Ovary (tissue), 9 donors: ENCODE results near the gene PRKCQ. TPM values are rescaled to one million over a fixed set of nuclear protein-coding genes. Genes with fewer than 3 reads are reported as not detected.

Source experiments
- DNase-seq, 5 donors: peaks; one replicate each; pipeline ENCODE4 v3.0.0-alpha.2; 2019 to 2020
- H3K27ac ChIP-seq, 2 donors: fragments of 200-600 bp; one replicate each; pipeline versions ENCODE4 v1.5.1 to v1.8.0; 2019 to 2022
- H3K27me3 ChIP-seq: fragments of 200-600 bp; one replicate; pipeline ENCODE4 v1.8.0; 2022
- H3K36me3 ChIP-seq: fragments of 200-600 bp; sonication (generic); one replicate; pipeline ENCODE4 v1.5.1; 2019
- H3K4me1 ChIP-seq: one replicate; pipeline ENCODE4 v1.8.1; 2013; ENCODE audit warnings: mild to moderate bottlenecking, moderate library complexity; ENCODE audit not compliant: insufficient read depth
- H3K4me3 ChIP-seq: fragments of 200-600 bp; sonication (generic); one replicate; pipeline ENCODE4 v1.5.1; 2017
- H3K9me3 ChIP-seq, 2 donors: fragments of 200-600 bp in 1 of 2; sonication (generic) in 1 of 2; one replicate each; pipeline versions ENCODE4 v1.5.1 to v1.8.1; 2013 to 2019; ENCODE audit warnings: mild to moderate bottlenecking in 1 of 2, moderate library complexity in 1 of 2
- EP300 ChIP-seq: sonication (generic); formaldehyde crosslinking; IDR thresholded peaks from one replicate; pipeline ENCODE4 v1.6.1; 2017; ENCODE audit warnings: antibody characterized with exemption
- POLR2A ChIP-seq: fragments of 450-650 bp; IDR thresholded peaks from one replicate; pipeline ENCODE4 v1.6.1; 2017; ENCODE audit warnings: antibody characterized with exemption, mild to moderate bottlenecking, moderate library complexity
- WGBS, 3 donors: extraction: QIAGEN DNeasy Blood & Tissue Kit in 1 of 3; methylation state at CpG; one replicate each; pipeline versions ENCODE4 v1.1.5 to v1.1.7; 2013 to 2017; 5-methylcytosine and 5-hydroxymethylcytosine counted together
- intact Hi-C, 4 donors: fragments of 100-400 bp; cut with DNase I; formaldehyde crosslinking; loops; one replicate each; pipeline versions ENCODE4 v1.11.0 to v1.15.1; 2022 to 2023
- polyA plus RNA-seq, 2 donors: library from polyadenylated mRNA; stranded (reverse); fragments of 200-250 nt in 1 of 2; fragments of 350-450 nt in 1 of 2; fragmentation: Illumina TruSeq in 1 of 2; extraction: RNeasy Lipid Tissue Mini Kit (QIAGEN cat#74804) in 1 of 2; gene quantifications; one replicate each; pipeline ENCODE4 v1.2.3, GENCODE V29; 2013 to 2014
- total RNA-seq, 7 donors: library from RNA; depleted of rRNA in 2 of 7; stranded (reverse); fragments of >200 nt in 2 of 7; fragmentation: NEBNext Ultra II Directional in 3 of 7; extraction: Animal tissue kit (Norgen Biotek cat#: 25700) in 3 of 7; gene quantifications; one replicate each; pipeline versions ENCODE4 v1.1.0 to v1.2.4, GENCODE V29; 2016 to 2023
- TF ChIP-seq, protein P1 (sequence below), 3 donors: fragments of 450-650 bp in 2 of 3; fragments of 200-600 bp in 1 of 3; IDR thresholded peaks; one replicate each; pipeline versions ENCODE4 v1.5.1 to v1.8.0; 2016 to 2022; ENCODE audit warnings: antibody characterized with exemption in 3 of 3, mild to moderate bottlenecking in 1 of 3
- donor health status: DM: no; HTN: no; CAD: no; lungs with moderate emphysema.
- donor health status: DM: no; HTN: no; CAD: no.
- donor health status: Bipolar disorder and iron deficiency.
- donor health status: DM: yes; HTN: yes; CAD: no.
- donor health status: DM: no; HTN: no; CAD: no.
- donor health status: DM: yes; HTN: yes; CAD: no.

Gene PRKCQ
- total and polyA plus RNA-seq, 9 donors, result 0.71 to 3.6 (median 1.1) TPM

DNA sequence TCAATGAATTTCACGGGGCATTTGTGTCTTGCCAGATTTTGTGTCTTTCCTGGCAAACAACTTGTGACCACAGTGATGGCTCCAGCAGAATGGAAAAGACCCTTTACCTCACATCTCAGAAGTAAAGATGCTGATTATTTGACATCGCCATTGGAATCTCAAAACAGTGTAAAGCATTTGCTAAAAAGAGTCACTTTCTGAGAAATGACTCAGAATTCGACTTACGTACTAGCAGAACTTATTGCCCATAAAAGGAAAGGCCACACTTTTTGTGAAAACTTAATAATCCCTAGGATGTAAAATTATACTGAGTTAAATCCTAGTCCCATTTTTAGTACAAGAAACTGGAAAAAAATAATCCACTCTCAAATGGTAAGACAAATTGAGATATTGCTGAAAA is 35.9 kb upstream of the PRKCQ start:
- Histone ChIP-seq H3K4me3 (no peak overlapping the region), H3K27ac (no peak overlapping the region), H3K27me3 (no peaks in the 10 kb centered on the region), H3K36me3 (no peaks in the 10 kb centered on the region), H3K4me1 (no peaks in the 10 kb centered on the region), H3K9me3 (no peaks in the 10 kb centered on the region)
- TF ChIP-seq POLR2A (no peak), EP300 (no peak)
- TF ChIP-seq, protein P1, sequence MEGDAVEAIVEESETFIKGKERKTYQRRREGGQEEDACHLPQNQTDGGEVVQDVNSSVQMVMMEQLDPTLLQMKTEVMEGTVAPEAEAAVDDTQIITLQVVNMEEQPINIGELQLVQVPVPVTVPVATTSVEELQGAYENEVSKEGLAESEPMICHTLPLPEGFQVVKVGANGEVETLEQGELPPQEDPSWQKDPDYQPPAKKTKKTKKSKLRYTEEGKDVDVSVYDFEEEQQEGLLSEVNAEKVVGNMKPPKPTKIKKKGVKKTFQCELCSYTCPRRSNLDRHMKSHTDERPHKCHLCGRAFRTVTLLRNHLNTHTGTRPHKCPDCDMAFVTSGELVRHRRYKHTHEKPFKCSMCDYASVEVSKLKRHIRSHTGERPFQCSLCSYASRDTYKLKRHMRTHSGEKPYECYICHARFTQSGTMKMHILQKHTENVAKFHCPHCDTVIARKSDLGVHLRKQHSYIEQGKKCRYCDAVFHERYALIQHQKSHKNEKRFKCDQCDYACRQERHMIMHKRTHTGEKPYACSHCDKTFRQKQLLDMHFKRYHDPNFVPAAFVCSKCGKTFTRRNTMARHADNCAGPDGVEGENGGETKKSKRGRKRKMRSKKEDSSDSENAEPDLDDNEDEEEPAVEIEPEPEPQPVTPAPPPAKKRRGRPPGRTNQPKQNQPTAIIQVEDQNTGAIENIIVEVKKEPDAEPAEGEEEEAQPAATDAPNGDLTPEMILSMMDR (IDR thresholded peaks at IDR 0.05), result no peak
- DNase-seq, result no peak
- intact Hi-C loops, result no loop called here
- WGBS, 3 donors, result 63 to 86% (median 71%) methylated on average over 4 of the region's 4 CpGs

GRCh38 chr10:6612371-6612770 is 32.3 kb upstream of the PRKCQ start:
- TF ChIP-seq EP300 (no peak), POLR2A (no peak)
- TF ChIP-seq, protein P1 (IDR thresholded peaks at IDR 0.05), result no peak
- no peak overlapping the region for H3K27ac ChIP-seq

GRCh38 chr10:6610647-6611046 is 30.6 kb upstream of the PRKCQ start:
- H3K9me3 ChIP-seq, result no peaks in the 10 kb centered on the region
- TF ChIP-seq POLR2A, result no peak
- intact Hi-C loops, result no loop called here
- DNase-seq, result no peak
- H3K27me3 ChIP-seq, result no peaks in the 10 kb centered on the region
- H3K4me1 ChIP-seq, result no peaks in the 10 kb centered on the region
- no peaks in the 10 kb centered on the region for H3K36me3 ChIP-seq
- H3K4me3 ChIP-seq, result no peak overlapping the region
- H3K27ac ChIP-seq, result no peak overlapping the region

More at GRCh38 chr10:6612371-6612770, 32.3 kb upstream of the PRKCQ start:
- no peak overlapping the region for H3K4me3 ChIP-seq
- no peaks in the 10 kb centered on the region for H3K36me3 ChIP-seq
- intact Hi-C loops, result no loop called here
- no peaks in the 10 kb centered on the region for H3K4me1 ChIP-seq
- WGBS, 3 donors, result 47 to 51% (median 50%) methylated on average over 2 of the region's 2 CpGs
- H3K9me3 ChIP-seq, result no peaks in the 10 kb centered on the region
- no peak for DNase-seq
- H3K27me3 ChIP-seq, result no peaks in the 10 kb centered on the region

DNA sequence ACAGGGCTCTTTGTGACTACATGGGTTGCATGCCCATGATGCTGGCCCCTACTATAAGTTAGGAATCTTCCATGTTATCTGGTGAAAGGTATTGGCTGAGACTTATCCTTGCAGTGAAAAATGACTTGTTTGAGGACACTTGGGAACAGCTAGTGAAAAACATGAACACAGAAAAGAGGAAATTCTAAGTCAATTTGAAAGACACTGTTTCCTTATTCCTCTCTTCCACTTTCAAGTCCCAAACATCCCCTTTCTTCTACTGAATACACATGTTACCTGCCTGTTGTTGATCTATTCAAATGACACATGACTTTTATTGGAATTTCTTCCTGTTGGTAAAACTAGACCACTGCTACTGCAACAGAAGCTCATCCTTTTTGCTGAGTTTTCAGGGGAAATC is 29.5 kb upstream of the PRKCQ start:
- no peak overlapping the region for H3K27ac ChIP-seq
- TF ChIP-seq, protein P1 (IDR thresholded peaks at IDR 0.05), result no peak
- TF ChIP-seq POLR2A (no peak), EP300 (no peak)

GRCh38 chr10:6607778-6608177 is 27.7 kb upstream of the PRKCQ start:
- Histone ChIP-seq H3K27me3 (no peaks in the 10 kb centered on the region), H3K27ac (no peak overlapping the region), H3K4me1 (no peaks in the 10 kb centered on the region), H3K36me3 (no peaks in the 10 kb centered on the region), H3K4me3 (no peak overlapping the region), H3K9me3 (no peaks in the 10 kb centered on the region)
- no peak for DNase-seq
- TF ChIP-seq EP300 (no peak), POLR2A (no peak)
- TF ChIP-seq, protein P1 (IDR thresholded peaks at IDR 0.05), result no peak
- WGBS, 3 donors, result 16 to 25% (median 17%) methylated on average over 2 of the region's 2 CpGs
- intact Hi-C loops, result no loop called here

More for the DNA sequence above, 29.5 kb upstream of the PRKCQ start:
- no peaks in the 10 kb centered on the region for H3K4me1 ChIP-seq
- DNase-seq, result no peak
- H3K4me3 ChIP-seq, result no peak overlapping the region
- H3K27me3 ChIP-seq, result no peaks in the 10 kb centered on the region
- no peaks in the 10 kb centered on the region for H3K36me3 ChIP-seq
- intact Hi-C loops, result no loop called here
- H3K9me3 ChIP-seq, result no peaks in the 10 kb centered on the region
